K562 (cell line): ENCODE results near the gene ACTR3. TPM values are rescaled to one million over a fixed set of nuclear protein-coding genes. Genes with fewer than 3 reads are reported as not detected.

Experiments used
- CHD1 ChIP-seq: fragments of 200-600 bp; sonication (generic); IDR thresholded peaks from one replicate; pipeline ENCODE4 v1.6.1; 2012; ENCODE audit warnings: mild to moderate bottlenecking, moderate library complexity, low read length, inconsistent platforms
- CREB1 ChIP-seq, 2 experiments: sonication (generic) in 1 of 2; formaldehyde crosslinking in 1 of 2; IDR thresholded peaks; 2 replicates each; pipeline versions ENCODE4 v1.6.1 to v1.8.0; 2012 to 2022; ENCODE audit warnings: inconsistent platforms in 1 of 2, mild to moderate bottlenecking in 1 of 2, missing genetic modification reagents in 1 of 2, moderate library complexity in 1 of 2
- EGR1 ChIP-seq: fragments of 450-650 bp; conservative IDR thresholded peaks from 2 replicates; pipeline ENCODE4 v1.6.1; 2017; ENCODE audit warnings: mild to moderate bottlenecking
- ELF1 ChIP-seq: fragments of 200-800 bp; sonication (Bioruptor generic); IDR thresholded peaks from 2 replicates; pipeline ENCODE4 v1.6.1; 2016; ENCODE audit warnings: missing genetic modification characterization, missing compliant biosample characterization
- ELF2 ChIP-seq: fragments of 250-450 bp; sonication (Bioruptor Pico); IDR thresholded peaks from 2 replicates; pipeline ENCODE4 v1.5.0; 2021; ENCODE audit warnings: mild to moderate bottlenecking
- HDAC8 ChIP-seq: fragments of 450-650 bp; IDR thresholded peaks from 2 replicates; pipeline ENCODE4 v1.6.1; 2016; ENCODE audit warnings: mild to moderate bottlenecking, missing genetic modification characterization, moderate library complexity, missing compliant biosample characterization
- MNT ChIP-seq, 2 experiments: fragments of 450-650 bp; conservative IDR thresholded peaks; 2 replicates each; pipeline ENCODE4 v1.6.1; 2017; ENCODE audit warnings: mild to moderate bottlenecking in 2 of 2, moderate library complexity in 2 of 2
- NKRF ChIP-seq: fragments of 450-650 bp; IDR thresholded peaks from 2 replicates; pipeline ENCODE4 v1.6.1; 2016; ENCODE audit warnings: borderline replicate concordance
- PHF20 ChIP-seq: fragments of 450-650 bp; IDR thresholded peaks from 2 replicates; pipeline ENCODE4 v1.6.1; 2018; ENCODE audit not compliant: partially characterized antibody
- PML ChIP-seq: IDR thresholded peaks from 2 replicates; pipeline ENCODE4 v1.6.1; 2012; ENCODE audit warnings: low read length, inconsistent platforms
- RNF2 ChIP-seq: sonication (generic); IDR thresholded peaks from 2 replicates; pipeline ENCODE4 v1.6.1; 2016
- SAP30 ChIP-seq: fragments of 200-600 bp; sonication (generic); IDR thresholded peaks from 2 replicates; pipeline ENCODE4 v1.6.1; 2012; ENCODE audit warnings: borderline replicate concordance, low read depth, mild to moderate bottlenecking, moderate library complexity, low read length, control low read depth, inconsistent platforms; ENCODE audit not compliant: insufficient read depth, poor library complexity, severe bottlenecking
- SOX6 ChIP-seq: fragments of 450-650 bp; IDR thresholded peaks from 2 replicates; pipeline ENCODE4 v1.6.1; 2014; ENCODE audit warnings: mild to moderate bottlenecking
- TBP ChIP-seq: optimal IDR thresholded peaks from 2 replicates; pipeline ENCODE3; 2011; ENCODE audit warnings: low read depth, low read length, improper control_type of control experiment
- ZNF121 ChIP-seq: sonication (generic); formaldehyde crosslinking; conservative IDR thresholded peaks from 2 replicates; pipeline ENCODE4 v1.8.0; 2022; ENCODE audit warnings: missing genetic modification reagents
- ZNF695 ChIP-seq: fragments of 450-650 bp; formaldehyde crosslinking; IDR thresholded peaks from 2 replicates; pipeline ENCODE4 v1.4.0; 2020; ENCODE audit warnings: mild to moderate bottlenecking, moderate library complexity
- ZNF75A ChIP-seq: fragments of 450-650 bp; formaldehyde crosslinking; IDR thresholded peaks from 2 replicates; pipeline ENCODE4 v1.4.0; 2020; ENCODE audit warnings: mild to moderate bottlenecking
- polyA plus RNA-seq, 8 experiments: library from polyadenylated mRNA; depleted of rRNA in 4 of 8; stranded (reverse) in 5 of 8; unstranded in 3 of 8; fragments of >200 nt; fragmentation: Nextera tagmentation in 2 of 8; fragmentation: Illumina TruSeq in 1 of 8; extraction: Ambion mirVana in 2 of 8; extraction: Trizol in 1 of 8; gene quantifications; 2 replicates each; pipeline versions ENCODE4 v1.2.1 to v1.2.3, GENCODE V29; 2011 to 2014; ENCODE audit warnings: inconsistent platforms in 1 of 8, missing spikeins in 1 of 8
- total RNA-seq, 7 experiments: library from RNA; depleted of rRNA in 6 of 7; stranded (reverse); fragments of >200 nt in 6 of 7; fragmentation: Illumina TruSeq in 2 of 7; extraction: Trizol in 2 of 7; gene quantifications; 2 replicates each; pipeline versions ENCODE4 v1.2.1 to v1.2.3, GENCODE V29; 2011 to 2021; ENCODE audit warnings: low replicate concordance in 1 of 7
- TF ChIP-seq, protein P1 (sequence below): sonication (generic); formaldehyde crosslinking; IDR thresholded peaks from 2 replicates; pipeline ENCODE4 v1.8.0; 2022; ENCODE audit warnings: mild to moderate bottlenecking, low read depth, missing genetic modification reagents
- TF ChIP-seq, protein P2 (sequence below): fragments of 250-450 bp; sonication (Bioruptor Pico); IDR thresholded peaks from 2 replicates; pipeline ENCODE4 v1.8.0; 2021; ENCODE audit warnings: moderate library complexity, mild to moderate bottlenecking, inconsistent platforms

Gene ACTR3
- total and polyA plus RNA-seq, 9 of the 15 experiments (the other 6 are each of a cell fraction or from before 2014, with no cell fraction given), result 49.0 to 354 (median 249) TPM

GRCh38 chr2:113889471-113890252 lies at the start of gene ACTR3 (continued):
- peak; percentile 58 for TF ChIP-seq CREB1 (IDR thresholded peaks at IDR 0.05)
- TF ChIP-seq CREB1 (CRISPR knock-in tag; IDR thresholded peaks at IDR 0.05), result peak; percentile 67
- peak; percentile 56 for TF ChIP-seq RNF2
- TF ChIP-seq CHD1, result peak; percentile 19
- no peak for TF ChIP-seq HDAC8 (tag)
- no peak for TF ChIP-seq ZNF75A (CRISPR knock-in tag)
- TF ChIP-seq ELF1 (tag), result peak; percentile 80; the same call in 1 of the 2 replicates
- peak; percentile 82; the same call in 1 of the 2 replicates for TF ChIP-seq ELF2
- peak; percentile 31 for TF ChIP-seq SAP30
- TF ChIP-seq PML, result no peak; the same call in none of the 2 replicates
- TF ChIP-seq MNT (conservative IDR thresholded peaks at IDR 0.05), result peak; percentile 61 to 73
- peak; percentile 77 for TF ChIP-seq SOX6
- peak; percentile 85 for TF ChIP-seq EGR1
- TF ChIP-seq TBP, result peak; percentile 99
- TF ChIP-seq, protein P1, sequence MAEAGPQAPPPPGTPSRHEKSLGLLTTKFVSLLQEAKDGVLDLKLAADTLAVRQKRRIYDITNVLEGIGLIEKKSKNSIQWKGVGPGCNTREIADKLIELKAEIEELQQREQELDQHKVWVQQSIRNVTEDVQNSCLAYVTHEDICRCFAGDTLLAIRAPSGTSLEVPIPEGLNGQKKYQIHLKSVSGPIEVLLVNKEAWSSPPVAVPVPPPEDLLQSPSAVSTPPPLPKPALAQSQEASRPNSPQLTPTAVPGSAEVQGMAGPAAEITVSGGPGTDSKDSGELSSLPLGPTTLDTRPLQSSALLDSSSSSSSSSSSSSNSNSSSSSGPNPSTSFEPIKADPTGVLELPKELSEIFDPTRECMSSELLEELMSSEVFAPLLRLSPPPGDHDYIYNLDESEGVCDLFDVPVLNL (CRISPR knock-in tag), result no peak
- peak; percentile 2 for TF ChIP-seq PHF20
- TF ChIP-seq, protein P2, sequence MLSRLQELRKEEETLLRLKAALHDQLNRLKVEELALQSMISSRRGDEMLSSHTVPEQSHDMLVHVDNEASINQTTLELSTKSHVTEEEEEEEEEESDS (CRISPR knock-in tag), result no peak
- no peak for TF ChIP-seq ZNF121 (CRISPR knock-in tag)
- TF ChIP-seq ZNF695 (CRISPR knock-in tag), result no peak
- TF ChIP-seq NKRF, result peak; percentile 65; the same call in 1 of the 2 replicates
